Measurements from ENCODE around the gene NAV2.

NAV2 gene

GRCh38 chr11:20010156-20010850 is 297.7 kb downstream of the NAV2 start:
- DNase-seq = no peak

GRCh38 chr11:20010851-20011225 is 298.2 kb downstream of the NAV2 start:
- no peak for DNase-seq

- no peak for DNase-seq
Observed at GRCh38 chr11:20011307-20011951, 298.8 kb downstream of the NAV2 start.

- no peak for DNase-seq
Observed at GRCh38 chr11:20013346-20014066, 300.9 kb downstream of the NAV2 start.

GRCh38 chr11:20014067-20014402 is 301.4 kb downstream of the NAV2 start:
- no peak for DNase-seq

GRCh38 chr11:20015101-20015500 is 302.5 kb downstream of the NAV2 start:
- DNase-seq = no peak

- DNase-seq = no peak
Observed at GRCh38 chr11:20015529-20016427, 303.1 kb downstream of the NAV2 start.

GRCh38 chr11:20016526-20016925 is 303.9 kb downstream of the NAV2 start:
- DNase-seq = no peak

GRCh38 chr11:20017320-20017719 is 304.7 kb downstream of the NAV2 start:
- no peak for DNase-seq

GRCh38 chr11:20020198-20020597 is 307.6 kb downstream of the NAV2 start:
- DNase-seq = no peak

- no peak for DNase-seq
Observed at GRCh38 chr11:20020716-20021115, 308.1 kb downstream of the NAV2 start.

GRCh38 chr11:20021212-20021611 is 308.6 kb downstream of the NAV2 start:
- DNase-seq = no peak

- DNase-seq = no peak
Observed at GRCh38 chr11:20021771-20022362, 309.2 kb downstream of the NAV2 start.

- DNase-seq = no peak
Observed at GRCh38 chr11:20022363-20023081, 309.9 kb downstream of the NAV2 start.

GRCh38 chr11:20023082-20023426 is 310.4 kb downstream of the NAV2 start:
- no peak for DNase-seq

- no peak for DNase-seq
Observed at GRCh38 chr11:20024172-20024935, 311.7 kb downstream of the NAV2 start.

GRCh38 chr11:20025332-20025840 is 312.7 kb downstream of the NAV2 start:
- no peak for DNase-seq

- DNase-seq = no peak
Observed at GRCh38 chr11:20026629-20027555, 314.3 kb downstream of the NAV2 start.

- no peak for DNase-seq
Observed at GRCh38 chr11:20027556-20028013, 314.9 kb downstream of the NAV2 start.

GRCh38 chr11:20029193-20029592 is 316.6 kb downstream of the NAV2 start:
- DNase-seq = no peak

Measured in CD4-positive, alpha-beta T cell treated with Interleukin-17A for 1 hour (primary cell).